LNCaP clone FGC (cell line): ENCODE measurements around the gene CLPTM1.

Source experiments
- DNase-seq: peaks from one replicate; pipeline ENCODE4 v3.0.0-alpha.2; 2011; ENCODE audit warnings: low read depth
- H3K4me3 ChIP-seq: 2 replicates; pipeline ENCODE4 v1.5.1; 2011; ENCODE audit warnings: mild to moderate bottlenecking, low read depth, low read length, control low read depth
- TF ChIP-seq, protein P1 (sequence below): IDR thresholded peaks from 2 replicates; pipeline ENCODE4 v1.5.1; 2012; ENCODE audit warnings: mild to moderate bottlenecking; ENCODE audit not compliant: control insufficient read depth, insufficient read depth; ENCODE audit errors: extremely low read depth

The CLPTM1 gene

DNA sequence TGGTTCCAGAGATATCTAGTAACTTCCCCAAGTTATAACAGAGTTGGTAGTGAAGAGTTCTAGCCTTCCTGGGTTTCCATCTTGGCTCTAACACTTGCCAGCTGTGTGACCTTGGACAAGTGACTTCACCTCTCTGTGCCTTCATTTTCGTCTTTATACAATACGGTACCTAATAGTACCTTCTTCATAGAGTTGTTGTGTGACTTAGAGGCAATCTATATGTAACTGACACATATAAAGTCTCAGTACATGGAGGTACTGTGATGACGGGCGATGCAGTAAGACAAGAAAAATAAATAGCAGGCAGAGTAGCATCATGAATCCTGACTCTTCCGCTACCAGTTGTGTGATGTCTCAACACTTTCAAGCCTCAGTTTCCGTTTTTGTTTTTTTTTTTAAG, 75.6 kb downstream of the CLPTM1 start:
- TF ChIP-seq, protein P1, sequence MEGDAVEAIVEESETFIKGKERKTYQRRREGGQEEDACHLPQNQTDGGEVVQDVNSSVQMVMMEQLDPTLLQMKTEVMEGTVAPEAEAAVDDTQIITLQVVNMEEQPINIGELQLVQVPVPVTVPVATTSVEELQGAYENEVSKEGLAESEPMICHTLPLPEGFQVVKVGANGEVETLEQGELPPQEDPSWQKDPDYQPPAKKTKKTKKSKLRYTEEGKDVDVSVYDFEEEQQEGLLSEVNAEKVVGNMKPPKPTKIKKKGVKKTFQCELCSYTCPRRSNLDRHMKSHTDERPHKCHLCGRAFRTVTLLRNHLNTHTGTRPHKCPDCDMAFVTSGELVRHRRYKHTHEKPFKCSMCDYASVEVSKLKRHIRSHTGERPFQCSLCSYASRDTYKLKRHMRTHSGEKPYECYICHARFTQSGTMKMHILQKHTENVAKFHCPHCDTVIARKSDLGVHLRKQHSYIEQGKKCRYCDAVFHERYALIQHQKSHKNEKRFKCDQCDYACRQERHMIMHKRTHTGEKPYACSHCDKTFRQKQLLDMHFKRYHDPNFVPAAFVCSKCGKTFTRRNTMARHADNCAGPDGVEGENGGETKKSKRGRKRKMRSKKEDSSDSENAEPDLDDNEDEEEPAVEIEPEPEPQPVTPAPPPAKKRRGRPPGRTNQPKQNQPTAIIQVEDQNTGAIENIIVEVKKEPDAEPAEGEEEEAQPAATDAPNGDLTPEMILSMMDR, result no peak
- no peak for DNase-seq
- H3K4me3 ChIP-seq, result no peak overlapping the region

DNA sequence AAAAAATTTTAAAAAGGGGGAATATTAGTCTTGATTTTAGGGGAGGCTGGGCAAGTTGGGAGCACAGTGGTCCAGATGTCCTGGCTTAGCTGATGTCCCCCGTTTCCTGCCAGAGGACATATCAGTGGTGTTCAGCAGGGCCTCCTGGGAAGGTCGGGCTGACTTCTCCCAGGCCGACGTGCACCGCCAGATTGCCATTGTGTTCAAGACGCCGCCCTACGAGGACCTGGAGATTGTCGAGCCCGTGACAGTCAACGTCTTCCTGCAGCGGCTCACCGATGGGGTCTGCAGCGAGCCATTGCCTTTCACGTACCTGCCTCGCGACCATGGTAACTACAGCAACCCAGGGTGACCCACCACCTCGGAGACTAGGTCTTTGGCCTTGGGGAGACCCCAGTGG, 77.2 kb downstream of the CLPTM1 start:
- DNase-seq, result no peak
- TF ChIP-seq, protein P1, result no peak
- H3K4me3 ChIP-seq, result no peak overlapping the region

DNA sequence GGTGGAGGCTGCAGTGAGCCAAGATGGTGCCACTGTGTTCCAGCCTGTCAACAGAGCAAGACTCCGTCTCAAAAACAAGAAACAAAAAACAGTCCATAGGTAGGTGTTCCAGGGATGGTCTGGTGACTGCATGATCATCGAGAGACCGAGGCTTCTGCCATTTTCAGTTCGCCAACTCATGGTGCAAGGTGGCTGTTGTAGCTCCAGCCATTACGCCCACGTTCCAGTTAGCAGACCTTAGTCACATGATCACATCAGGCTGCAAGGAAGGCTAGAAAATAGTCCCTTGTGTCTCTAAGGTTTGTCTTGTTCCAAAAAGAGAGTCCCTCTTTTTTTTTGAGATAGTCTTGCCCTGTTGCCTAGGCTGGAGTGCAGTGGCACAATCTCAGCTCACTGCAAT, 80.6 kb downstream of the CLPTM1 start:
- TF ChIP-seq, protein P1, result no peak

DNA sequence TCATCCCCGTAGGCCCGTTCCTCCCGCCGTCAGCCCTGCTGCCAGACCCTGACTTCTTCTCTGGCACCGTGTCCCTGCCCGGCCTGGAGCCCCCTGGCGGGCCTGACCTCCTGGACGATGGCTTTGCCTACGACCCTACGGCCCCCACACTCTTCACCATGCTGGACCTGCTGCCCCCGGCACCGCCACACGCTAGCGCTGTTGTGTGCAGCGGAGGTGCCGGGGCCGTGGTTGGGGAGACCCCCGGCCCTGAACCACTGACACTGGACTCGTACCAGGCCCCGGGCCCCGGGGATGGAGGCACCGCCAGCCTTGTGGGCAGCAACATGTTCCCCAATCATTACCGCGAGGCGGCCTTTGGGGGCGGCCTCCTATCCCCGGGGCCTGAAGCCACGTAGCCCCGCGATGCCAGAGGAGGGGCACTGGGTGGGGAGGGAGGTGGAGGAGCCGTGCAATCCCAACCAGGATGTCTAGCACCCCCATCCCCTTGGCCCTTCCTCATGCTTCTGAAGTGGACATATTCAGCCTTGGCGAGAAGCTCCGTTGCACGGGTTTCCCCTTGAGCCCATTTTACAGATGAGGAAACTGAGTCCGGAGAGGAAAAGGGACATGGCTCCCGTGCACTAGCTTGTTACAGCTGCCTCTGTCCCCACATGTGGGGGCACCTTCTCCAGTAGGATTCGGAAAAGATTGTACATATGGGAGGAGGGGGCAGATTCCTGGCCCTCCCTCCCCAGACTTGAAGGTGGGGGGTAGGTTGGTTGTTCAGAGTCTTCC, 82.4 kb downstream of the CLPTM1 start:
- no peak overlapping the region for H3K4me3 ChIP-seq
- TF ChIP-seq, protein P1, result no peak
- no peak for DNase-seq

More for the DNA sequence above, 80.6 kb downstream of the CLPTM1 start:
- DNase-seq, result no peak
- H3K4me3 ChIP-seq, result no peak overlapping the region

DNA sequence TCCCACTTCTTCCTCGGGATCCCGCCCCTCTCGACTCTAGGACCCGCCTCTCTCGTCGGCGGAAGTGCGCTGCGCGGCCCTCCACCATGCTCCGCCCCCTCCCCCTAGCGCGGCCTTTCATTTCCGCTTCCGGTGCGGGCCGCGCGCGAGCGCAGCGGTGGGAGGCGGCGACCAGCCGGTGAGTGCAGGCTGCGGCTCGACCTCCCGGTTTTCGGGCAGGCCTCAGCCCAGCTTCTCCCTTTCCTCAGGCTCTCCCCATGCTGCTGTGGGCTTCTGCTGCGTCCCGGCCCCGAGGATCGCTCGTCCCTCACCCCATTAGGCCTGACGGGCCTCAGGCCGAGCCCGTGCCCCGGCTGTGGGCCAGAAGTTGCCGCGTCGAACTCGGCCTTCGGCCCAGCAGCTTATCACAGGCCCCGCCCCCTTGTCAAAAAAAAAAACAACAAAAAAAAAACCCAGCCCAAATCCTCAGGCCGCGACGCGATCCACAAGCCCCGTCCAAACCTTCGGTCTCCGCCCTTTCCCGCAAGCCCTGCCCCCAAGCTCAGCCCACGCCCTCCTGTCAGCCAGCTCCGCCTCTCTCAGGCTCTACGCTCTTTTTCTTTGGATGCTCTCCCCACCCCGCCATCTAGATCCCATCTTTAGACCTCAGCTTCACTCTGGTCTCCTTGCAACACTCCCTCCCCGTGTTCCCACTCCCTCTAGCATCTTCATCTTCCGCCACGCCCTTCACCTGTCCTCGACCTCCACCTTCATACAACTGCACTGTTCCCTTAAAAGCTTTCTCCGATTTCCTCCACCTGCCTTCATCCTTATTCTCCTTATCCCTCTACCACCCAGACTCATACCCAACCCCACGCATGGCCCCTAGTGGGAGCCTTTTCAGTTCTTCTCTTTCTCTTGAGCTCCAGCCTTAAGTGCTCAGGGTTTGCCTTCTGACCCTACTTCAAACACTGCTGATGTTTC, 84.0 kb downstream of the CLPTM1 start, which contains the start of gene CLASRP:
Gene CLASRP (plus strand): TSS at position 115 of the 963 bp plus-strand sequence. CDS start 1,168 bp downstream, outside the sequence.
- H3K4me3 ChIP-seq, result peak within 1 kb of the TSS; percentile 68
- TF ChIP-seq, protein P1, result no peak
- peak; percentile 30 for DNase-seq

DNA sequence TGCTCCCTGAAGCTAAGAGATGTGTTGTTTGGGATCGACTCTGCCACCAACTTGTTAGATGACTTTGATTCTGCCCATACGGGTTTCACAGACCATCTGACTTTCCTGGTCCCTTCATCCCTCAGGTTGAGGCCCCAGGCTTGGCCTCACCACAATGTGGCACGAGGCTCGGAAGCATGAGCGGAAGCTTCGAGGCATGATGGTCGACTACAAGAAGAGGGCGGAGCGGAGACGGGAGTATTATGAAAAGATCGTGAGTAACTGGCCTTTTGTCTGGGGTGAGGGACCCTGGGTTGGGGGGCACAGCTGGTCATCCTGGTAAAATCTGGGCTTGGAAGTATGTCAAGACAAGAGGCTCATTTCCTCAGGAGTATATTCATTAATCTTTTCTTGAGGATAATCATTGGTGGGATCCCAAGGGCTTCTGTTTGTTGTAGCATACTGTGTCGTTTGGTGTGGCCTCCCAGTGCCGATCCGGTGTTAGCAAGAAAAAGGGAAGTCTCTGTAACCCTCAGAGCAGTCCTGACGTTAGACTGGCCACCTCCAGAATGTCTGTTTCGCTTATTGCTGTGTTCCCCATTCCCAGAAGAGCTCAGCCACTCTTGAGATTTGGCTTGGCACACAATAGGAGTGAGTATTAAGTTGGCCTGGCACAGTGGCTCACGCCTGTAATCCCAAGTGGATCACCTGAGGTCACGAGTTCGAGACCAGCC, 85.0 kb downstream of the CLPTM1 start:
- TF ChIP-seq, protein P1, result no peak
- H3K4me3 ChIP-seq, result peak overlapping the region; percentile 68
- DNase-seq, result no peak
